ENCODE data around the gene GSTM5. TPM values are rescaled to one million over a fixed set of nuclear protein-coding genes. Genes with fewer than 3 reads are reported as not detected.

GSTM5 gene
- total and polyA plus RNA-seq, 2 donors (not counting 3 experiments of a cell fraction or from before 2014, with no cell fraction given), result 0.25 to 1.6 TPM

DNA sequence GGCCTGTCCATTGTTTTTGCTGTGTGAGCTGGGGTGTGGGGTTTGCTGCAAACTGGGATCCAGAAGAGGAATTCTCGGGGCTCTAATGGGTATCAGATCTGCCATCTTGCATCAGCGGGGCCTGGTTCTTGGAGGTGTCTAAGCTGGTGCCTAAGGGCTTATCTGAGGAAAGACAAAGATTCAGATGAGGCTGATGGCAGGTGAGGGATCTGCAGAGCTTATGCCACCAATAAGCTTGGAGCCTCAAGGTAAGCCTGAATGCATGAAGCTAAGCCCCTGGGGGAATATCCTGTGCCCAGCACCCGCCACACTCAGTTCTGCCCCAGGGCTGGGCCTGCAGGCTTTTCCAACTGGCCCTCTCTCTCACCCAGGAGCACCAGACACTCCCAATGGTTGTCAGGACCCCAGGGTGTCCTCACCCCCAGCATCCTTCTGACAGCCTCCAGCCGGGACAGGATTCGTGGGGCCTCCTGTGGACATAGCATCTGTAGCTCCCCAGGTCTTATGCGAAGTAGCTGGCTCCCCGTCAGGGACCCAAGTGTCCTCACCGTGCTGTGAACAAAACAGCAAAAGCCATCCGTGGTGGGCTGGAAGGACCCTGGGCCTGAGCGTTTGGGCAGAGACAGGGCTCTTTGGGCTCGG lies 38.3 kb downstream of the GSTM5 start:
- ChIA-PET POLR2A (no interaction called here), CTCF (interaction anchor here (0.8 to 2.1 kb wide), 3 partner anchors 9 to 204 kb away, joined by 3 to 12 read pairs (median 3); no protein-coding TSS in a partner anchor)
- Histone ChIP-seq H3K4me3 (replicated peaks in 1 of 3; ENCODE audit: insufficient read depth in 1 of 3, low read depth in 1 of 3, low read length in 3 of 3) (no peak overlapping the region), H3K9me3 (replicated peaks; ENCODE audit: control insufficient read depth, insufficient read depth, low read length) (no peaks in the 10 kb centered on the region), H4K20me1 (replicated peaks; ENCODE audit: control insufficient read depth, extremely low read depth, insufficient read depth, low read length) (no peaks in the 10 kb centered on the region), H3K27ac (ENCODE audit: insufficient read depth, low read depth, low read length) (no peak overlapping the region), H3K4me1 (ENCODE audit: control insufficient read depth, extremely low read depth, insufficient read depth, low read length) (no peaks in the 10 kb centered on the region), H3K4me2 (ENCODE audit: insufficient read depth, low read length) (no peak overlapping the region), H3K9me1 (replicated peaks; ENCODE audit: control insufficient read depth, extremely low read depth, insufficient read depth, low read length) (no peaks in the 10 kb centered on the region), H3K9ac (replicated peaks; ENCODE audit: extremely low read depth, insufficient read depth, low read length) (no peak overlapping the region), H2AFZ (ENCODE audit: low read depth, low read length) (no peak overlapping the region), H3K79me2 (ENCODE audit: control insufficient read depth, insufficient read depth, low read length) (no peaks in the 10 kb centered on the region), H3K27me3 (ENCODE audit: control insufficient read depth in 2 of 2, insufficient read depth in 2 of 2, low read length in 2 of 2) (peaks cover 14 to 22% of the 10 kb centered on the region in 2 experiments), H3K36me3 (ENCODE audit: control insufficient read depth in 2 of 2, extremely low read depth in 1 of 2, insufficient read depth in 2 of 2, low read length in 2 of 2) (no peaks in the 10 kb centered on the region)
- FAIRE-seq (no peak), DNase-seq (ENCODE audit: low read depth, low spot score) (no peak)
- intact Hi-C loops (cut with micrococcal nuclease) (no loop called here), dilution Hi-C loops (cut with MboI; ENCODE audit: extremely low pct_ligation_motif_present, low sequenced_read_pairs) (no loop called here)
- no TSS peak for BruUV-seq (replicated peaks)
- TF ChIP-seq FOS (IDR thresholded peaks at IDR 0.05; ENCODE audit: borderline replicate concordance, insufficient read depth, low read length) (no peak), POLR2AphosphoS5 (IDR thresholded peaks at IDR 0.05; ENCODE audit: insufficient read depth, low read depth, low read length) (no peak), JUN (IDR thresholded peaks at IDR 0.05; ENCODE audit: borderline replicate concordance, insufficient read depth, insufficient read length, low read depth) (no peak), GATA2 (IDR thresholded peaks at IDR 0.05; ENCODE audit: insufficient read depth, insufficient read length, low read depth, low read length) (no peak), EZH2 (IDR thresholded peaks at IDR 0.05; ENCODE audit: borderline replicate concordance, low read depth, low read length, severe bottlenecking) (no peak), MYC (IDR thresholded peaks at IDR 0.05; ENCODE audit: low read depth, low read length) (no peak), POLR2A (IDR thresholded peaks at IDR 0.05; ENCODE audit: low read depth, low read length) (no peak)
- TF ChIP-seq, protein P1, sequence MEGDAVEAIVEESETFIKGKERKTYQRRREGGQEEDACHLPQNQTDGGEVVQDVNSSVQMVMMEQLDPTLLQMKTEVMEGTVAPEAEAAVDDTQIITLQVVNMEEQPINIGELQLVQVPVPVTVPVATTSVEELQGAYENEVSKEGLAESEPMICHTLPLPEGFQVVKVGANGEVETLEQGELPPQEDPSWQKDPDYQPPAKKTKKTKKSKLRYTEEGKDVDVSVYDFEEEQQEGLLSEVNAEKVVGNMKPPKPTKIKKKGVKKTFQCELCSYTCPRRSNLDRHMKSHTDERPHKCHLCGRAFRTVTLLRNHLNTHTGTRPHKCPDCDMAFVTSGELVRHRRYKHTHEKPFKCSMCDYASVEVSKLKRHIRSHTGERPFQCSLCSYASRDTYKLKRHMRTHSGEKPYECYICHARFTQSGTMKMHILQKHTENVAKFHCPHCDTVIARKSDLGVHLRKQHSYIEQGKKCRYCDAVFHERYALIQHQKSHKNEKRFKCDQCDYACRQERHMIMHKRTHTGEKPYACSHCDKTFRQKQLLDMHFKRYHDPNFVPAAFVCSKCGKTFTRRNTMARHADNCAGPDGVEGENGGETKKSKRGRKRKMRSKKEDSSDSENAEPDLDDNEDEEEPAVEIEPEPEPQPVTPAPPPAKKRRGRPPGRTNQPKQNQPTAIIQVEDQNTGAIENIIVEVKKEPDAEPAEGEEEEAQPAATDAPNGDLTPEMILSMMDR (IDR thresholded peaks at IDR 0.05; ENCODE audit: extremely low read depth in 1 of 2, insufficient read depth in 1 of 2, low read depth in 1 of 2, low read length in 2 of 2), result no peak
- TF ChIP-seq, protein P2, sequence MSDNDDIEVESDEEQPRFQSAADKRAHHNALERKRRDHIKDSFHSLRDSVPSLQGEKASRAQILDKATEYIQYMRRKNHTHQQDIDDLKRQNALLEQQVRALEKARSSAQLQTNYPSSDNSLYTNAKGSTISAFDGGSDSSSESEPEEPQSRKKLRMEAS (IDR thresholded peaks at IDR 0.05; ENCODE audit: insufficient read depth, insufficient read length), result no peak
